8988T (cell line): Measurements from ENCODE around the gene TLCD3A.
"Not testable (repeated sequence)": the region's sequence is repeated elsewhere in the genome, so short reads cannot be mapped to it uniquely, and the experiment has no call there.

Experiments used
- DNase-seq: peaks from one replicate; pipeline ENCODE4 v3.0.0; 2011

Gene TLCD3A

GRCh38 chr17:750431-751037 is 18.1 kb downstream of the TLCD3A start:
- no peak for DNase-seq

DNA sequence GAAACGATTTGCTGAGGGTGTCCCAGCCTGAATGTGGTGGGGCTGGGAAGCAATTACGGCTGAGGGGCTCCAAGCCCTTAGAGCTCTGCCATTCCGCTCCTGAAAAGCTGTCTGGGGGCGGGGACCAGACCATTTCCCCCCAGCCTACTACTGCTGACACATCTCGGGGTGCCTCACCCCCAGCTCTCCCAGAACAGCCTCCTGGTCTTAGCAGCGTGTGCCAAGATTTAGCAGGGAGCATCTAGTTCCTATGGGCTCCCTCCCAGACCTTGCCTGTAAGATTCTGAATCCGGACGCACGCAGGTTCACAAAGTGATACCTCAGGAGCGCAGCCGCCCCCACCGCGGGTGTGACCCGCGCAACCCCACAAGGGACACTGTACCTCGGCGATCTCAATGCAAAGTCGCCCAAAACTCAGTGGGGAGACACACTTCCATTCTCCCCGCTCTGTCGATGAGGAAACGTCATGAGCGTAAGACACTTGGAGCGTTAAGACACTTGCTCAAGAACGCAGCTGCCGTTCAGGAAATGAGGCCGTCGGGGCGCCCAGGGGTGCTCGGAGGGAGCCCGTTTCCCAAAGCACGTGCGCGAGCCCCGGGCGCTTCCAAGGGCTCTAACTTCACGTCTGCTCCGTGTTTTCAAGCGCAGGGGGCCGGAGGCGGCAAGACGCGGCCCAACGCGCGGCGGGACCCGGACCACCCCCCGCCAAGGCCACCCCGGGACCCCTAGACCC is 19.0 kb downstream of the TLCD3A start:
- no peak for DNase-seq

- DNase-seq = peak; percentile 87
These were observed 19.7 kb downstream of the TLCD3A start, which contains the start of gene GEMIN4 for GRCh38 chr17:752002-752619. Gene GEMIN4 (minus strand): TSS chr17:752264. CDS start chr17:752142, 122 bp downstream.

GRCh38 chr17:752620-753219 is 20.3 kb downstream of the TLCD3A start:
- DNase-seq = no peak

DNA sequence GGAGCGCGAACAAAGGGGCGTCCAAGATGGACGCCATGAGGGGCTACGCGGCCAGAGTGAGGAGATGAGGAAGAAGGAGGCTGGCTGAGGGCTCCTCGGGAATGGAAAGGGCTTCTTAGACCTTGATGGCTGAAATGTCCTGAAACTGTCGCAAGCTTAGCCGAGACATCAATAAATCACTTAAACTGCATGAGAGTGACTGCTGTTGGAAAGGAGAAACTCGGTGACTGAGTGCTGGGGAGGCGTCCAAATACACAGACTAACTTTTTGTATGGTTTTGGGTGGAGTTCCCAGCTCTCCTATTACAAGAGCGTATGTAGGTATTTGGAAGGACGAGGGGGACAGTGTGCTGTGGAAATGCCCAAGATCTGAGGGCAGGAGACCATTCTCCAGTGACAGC is 21.0 kb downstream of the TLCD3A start:
- DNase-seq = no peak

- not testable (repeated sequence) for DNase-seq
These were observed 23.0 kb downstream of the TLCD3A start for GRCh38 chr17:755319-755961.

- DNase-seq = not testable (repeated sequence)
These were observed 23.7 kb downstream of the TLCD3A start for GRCh38 chr17:756010-756567.

DNA sequence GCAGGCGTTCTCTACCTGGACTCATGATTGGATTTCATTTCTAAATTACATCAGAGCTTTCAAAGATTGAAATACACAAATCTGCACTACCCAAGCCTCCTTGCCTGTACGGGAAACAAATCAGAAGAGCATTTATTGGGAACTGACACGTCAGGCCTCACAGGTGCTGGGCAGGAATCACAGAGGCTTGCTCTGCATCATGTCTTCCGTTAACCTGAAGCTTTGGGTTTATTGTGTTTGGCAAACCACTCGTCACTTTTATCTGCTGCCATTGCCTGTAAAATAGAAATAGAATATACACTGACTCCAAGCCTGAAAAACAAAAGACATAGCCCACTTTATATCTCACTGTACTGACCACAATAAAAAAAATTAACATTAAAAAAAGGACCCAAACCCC is 27.6 kb downstream of the TLCD3A start:
- no peak for DNase-seq

- no peak for DNase-seq
These were observed 28.0 kb downstream of the TLCD3A start for GRCh38 chr17:760371-760770.

- DNase-seq = no peak
These were observed 34.7 kb downstream of the TLCD3A start for GRCh38 chr17:767076-767475.

GRCh38 chr17:773016-773415 is 40.6 kb downstream of the TLCD3A start:
- no peak for DNase-seq

DNA sequence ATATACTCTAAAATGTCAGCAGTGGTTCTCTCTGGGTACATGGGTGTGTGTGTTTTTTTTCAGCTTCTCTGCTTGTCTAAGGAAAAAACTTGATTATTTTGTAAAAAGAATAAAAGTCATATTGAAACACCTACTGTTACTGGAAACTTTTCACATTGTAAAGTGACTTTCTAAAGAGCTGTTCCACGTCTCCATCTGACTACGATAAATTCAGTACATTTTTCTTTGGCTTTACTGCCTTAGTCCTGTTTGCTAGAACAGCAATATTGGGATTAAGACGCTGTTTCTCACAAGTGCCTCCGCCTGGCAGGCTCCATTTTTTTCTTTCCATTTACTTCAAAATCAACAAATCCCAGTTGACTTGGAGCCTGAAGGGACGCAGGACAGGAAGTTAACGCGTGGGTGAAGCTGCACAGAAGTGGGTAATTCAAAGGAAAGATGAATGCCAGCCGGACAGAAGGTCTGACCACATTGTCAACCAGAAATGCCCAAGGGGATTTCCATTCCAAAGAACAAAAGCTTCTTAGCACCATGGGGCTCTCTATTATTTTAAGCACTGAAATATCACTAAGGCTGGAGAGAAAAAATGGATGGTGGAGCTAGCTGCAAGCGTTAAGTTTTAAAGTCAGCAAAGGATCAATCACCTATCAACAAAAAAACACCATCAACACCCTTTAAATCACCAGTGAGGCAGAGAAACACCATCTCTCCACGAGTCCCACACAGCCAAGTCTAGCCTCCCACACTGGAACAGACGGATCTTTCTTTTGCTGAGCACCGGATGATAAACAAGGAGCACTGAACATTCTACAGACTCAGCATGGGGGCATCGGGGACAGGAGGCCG is 41.3 kb downstream of the TLCD3A start:
- no peak for DNase-seq

DNA sequence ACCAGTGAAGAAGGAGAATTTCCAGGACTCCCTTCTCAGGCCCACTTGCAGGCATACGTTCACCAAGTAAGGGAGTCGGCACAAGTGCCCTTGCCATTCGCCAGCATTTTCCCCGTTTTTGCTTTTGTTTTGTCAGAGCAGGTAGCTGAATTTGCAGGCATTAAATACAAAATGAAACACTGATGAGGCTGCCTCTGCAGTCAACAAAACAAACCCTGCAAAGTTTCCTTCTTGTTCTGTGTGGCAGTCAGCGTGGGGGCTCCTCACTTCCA is 41.9 kb downstream of the TLCD3A start:
- no peak for DNase-seq

- no peak for DNase-seq
These were observed 45.7 kb downstream of the TLCD3A start for GRCh38 chr17:778096-778495.

DNA sequence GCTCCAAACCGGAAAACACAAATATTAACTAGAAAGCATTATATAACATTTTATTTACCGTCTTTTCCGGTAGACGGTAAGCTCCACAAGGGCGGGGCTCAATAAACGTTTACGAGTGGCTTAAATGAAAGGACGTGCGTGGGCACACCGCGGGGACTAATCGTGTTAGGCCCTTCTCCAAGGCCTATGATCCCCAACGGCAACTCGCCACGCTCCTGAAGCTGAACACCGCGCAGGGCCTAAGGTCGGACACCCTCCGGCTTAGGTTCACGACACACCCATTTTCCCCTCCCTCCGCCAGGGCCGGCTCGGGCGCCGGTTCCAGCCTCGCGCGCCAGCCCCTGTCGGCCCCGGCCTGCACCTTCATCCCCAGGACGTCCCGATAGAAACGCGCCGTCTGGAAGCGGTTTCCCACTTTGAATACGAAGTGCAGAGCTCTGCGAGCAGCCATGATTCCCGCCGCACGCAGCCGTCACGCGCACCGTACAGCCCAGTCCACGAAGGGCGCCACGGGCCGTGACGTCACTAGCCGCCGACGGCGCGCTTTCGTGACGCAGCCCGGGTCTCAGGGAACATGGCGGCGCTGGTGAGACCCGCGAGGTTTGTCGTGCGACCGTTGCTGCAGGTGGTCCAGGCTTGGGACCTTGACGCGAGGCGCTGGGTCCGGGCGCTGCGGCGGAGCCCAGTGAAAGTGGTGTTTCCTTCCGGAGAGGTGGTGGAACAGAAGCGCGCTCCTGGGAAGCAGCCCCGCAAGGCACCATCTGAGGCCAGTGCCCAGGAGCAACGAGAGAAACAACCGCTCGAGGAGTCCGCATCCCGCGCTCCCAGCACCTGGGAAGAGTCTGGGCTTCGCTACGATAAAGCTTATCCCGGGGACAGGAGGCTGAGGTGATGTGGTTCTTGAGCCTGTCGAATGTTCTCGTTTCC is 49.7 kb downstream of the TLCD3A start, which contains the start of the genes GLOD4 and MRM3:
Gene GLOD4 (minus strand): TSS at position 476 of the 927 bp plus-strand sequence. CDS start 25 bp downstream, at position 451.
Gene MRM3 (plus strand): TSS at position 549 of the 927 bp plus-strand sequence. CDS start 26 bp downstream, at position 575.
- peak; percentile 84 for DNase-seq

- no peak for DNase-seq
These were observed 51.7 kb downstream of the TLCD3A start for GRCh38 chr17:784143-784542.

DNA sequence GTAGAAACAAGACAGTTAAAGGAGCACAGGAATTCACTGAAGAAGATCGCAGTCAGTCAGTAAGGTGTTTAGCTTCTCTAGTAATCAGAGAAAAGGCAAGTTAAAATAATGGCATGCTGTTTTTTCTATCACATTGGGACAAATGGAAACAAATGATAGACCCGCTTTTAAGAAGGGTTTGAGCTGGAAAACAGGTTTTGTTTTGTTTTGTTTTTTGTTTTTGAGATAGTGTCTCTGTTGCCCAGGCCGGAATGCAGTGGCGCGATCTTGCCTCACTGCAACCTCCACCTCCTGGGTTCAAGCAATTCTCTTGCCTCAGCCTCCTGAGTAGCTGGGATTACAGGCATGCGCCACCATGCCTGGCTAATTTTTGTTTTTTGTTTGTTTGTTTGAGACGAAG is 53.5 kb downstream of the TLCD3A start:
- not testable (repeated sequence) for DNase-seq

- no peak for DNase-seq
These were observed 55.3 kb downstream of the TLCD3A start for GRCh38 chr17:787641-788221.

- no peak for DNase-seq
These were observed 56.2 kb downstream of the TLCD3A start for GRCh38 chr17:788551-788950.

- DNase-seq = no peak
These were observed 56.9 kb downstream of the TLCD3A start for GRCh38 chr17:789160-789840.
